SK-N-SH (cell line): Measurements from ENCODE around the gene ZNF555.

ENCODE experiments used
- FOSL2 ChIP-seq: IDR thresholded peaks from 2 replicates; pipeline ENCODE4 v1.4.0; 2012; ENCODE audit warnings: low read depth, mild to moderate bottlenecking, moderate library complexity, borderline replicate concordance
- FOXM1 ChIP-seq: IDR thresholded peaks from 2 replicates; pipeline ENCODE4 v1.4.0; 2012; ENCODE audit warnings: low read depth, mild to moderate bottlenecking
- MAX ChIP-seq: IDR thresholded peaks from 2 replicates; pipeline ENCODE4 v1.4.0; 2012; ENCODE audit warnings: low read depth
- NFIC ChIP-seq: IDR thresholded peaks from 2 replicates; pipeline ENCODE4 v1.4.0; 2012; ENCODE audit warnings: borderline replicate concordance
- POLR2AphosphoS5 ChIP-seq: IDR thresholded peaks from 2 replicates; pipeline ENCODE4 v1.6.1; 2012; ENCODE audit warnings: low read depth, low read length
- RCOR1 ChIP-seq: fragments of 150-350 bp; IDR thresholded peaks from 2 replicates; pipeline ENCODE4 v1.6.1; 2017; ENCODE audit warnings: antibody characterized with exemption, low read length
- TEAD4 ChIP-seq: IDR thresholded peaks from 2 replicates; pipeline ENCODE4 v1.4.0; 2012; ENCODE audit warnings: mild to moderate bottlenecking, borderline replicate concordance; ENCODE audit not compliant: insufficient read depth
- TF ChIP-seq, protein P1 (sequence below): fragments of 200-600 bp; sonication (generic); IDR thresholded peaks from 2 replicates; pipeline ENCODE4 v1.6.1; 2017; ENCODE audit warnings: antibody characterized with exemption, mild to moderate bottlenecking, moderate library complexity
- TF ChIP-seq, protein P2 (sequence below): IDR thresholded peaks from 2 replicates; pipeline ENCODE4; 2012

DNA sequence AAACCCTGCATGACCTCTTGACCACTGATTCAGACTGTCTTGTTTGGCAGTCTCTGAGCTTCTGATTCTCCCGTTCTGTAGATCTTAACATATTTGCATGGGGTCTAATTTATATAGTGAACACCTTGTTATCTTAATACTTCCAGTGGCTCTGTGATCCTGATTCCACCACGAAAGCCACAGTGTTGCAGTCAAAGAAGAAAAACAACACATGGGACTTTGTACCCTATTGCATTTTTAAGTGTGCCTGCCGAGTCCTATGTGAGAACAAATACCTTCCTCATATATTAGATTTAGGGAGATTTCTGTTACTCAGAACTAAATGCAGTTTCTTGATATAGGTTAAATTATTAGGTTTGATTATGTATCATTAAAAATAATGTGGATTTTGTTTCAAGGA lies 13.6 kb downstream of the ZNF555 start:
- TF ChIP-seq, protein P1, sequence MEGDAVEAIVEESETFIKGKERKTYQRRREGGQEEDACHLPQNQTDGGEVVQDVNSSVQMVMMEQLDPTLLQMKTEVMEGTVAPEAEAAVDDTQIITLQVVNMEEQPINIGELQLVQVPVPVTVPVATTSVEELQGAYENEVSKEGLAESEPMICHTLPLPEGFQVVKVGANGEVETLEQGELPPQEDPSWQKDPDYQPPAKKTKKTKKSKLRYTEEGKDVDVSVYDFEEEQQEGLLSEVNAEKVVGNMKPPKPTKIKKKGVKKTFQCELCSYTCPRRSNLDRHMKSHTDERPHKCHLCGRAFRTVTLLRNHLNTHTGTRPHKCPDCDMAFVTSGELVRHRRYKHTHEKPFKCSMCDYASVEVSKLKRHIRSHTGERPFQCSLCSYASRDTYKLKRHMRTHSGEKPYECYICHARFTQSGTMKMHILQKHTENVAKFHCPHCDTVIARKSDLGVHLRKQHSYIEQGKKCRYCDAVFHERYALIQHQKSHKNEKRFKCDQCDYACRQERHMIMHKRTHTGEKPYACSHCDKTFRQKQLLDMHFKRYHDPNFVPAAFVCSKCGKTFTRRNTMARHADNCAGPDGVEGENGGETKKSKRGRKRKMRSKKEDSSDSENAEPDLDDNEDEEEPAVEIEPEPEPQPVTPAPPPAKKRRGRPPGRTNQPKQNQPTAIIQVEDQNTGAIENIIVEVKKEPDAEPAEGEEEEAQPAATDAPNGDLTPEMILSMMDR, result no peak
- no peak for TF ChIP-seq TEAD4
- no peak for TF ChIP-seq FOSL2
- no peak for TF ChIP-seq RCOR1
- no peak for TF ChIP-seq POLR2AphosphoS5
- TF ChIP-seq, protein P2, sequence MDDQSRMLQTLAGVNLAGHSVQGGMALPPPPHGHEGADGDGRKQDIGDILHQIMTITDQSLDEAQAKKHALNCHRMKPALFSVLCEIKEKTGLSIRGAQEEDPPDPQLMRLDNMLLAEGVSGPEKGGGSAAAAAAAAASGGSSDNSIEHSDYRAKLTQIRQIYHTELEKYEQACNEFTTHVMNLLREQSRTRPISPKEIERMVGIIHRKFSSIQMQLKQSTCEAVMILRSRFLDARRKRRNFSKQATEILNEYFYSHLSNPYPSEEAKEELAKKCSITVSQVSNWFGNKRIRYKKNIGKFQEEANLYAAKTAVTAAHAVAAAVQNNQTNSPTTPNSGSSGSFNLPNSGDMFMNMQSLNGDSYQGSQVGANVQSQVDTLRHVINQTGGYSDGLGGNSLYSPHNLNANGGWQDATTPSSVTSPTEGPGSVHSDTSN, result no peak
- no peak for TF ChIP-seq NFIC
- TF ChIP-seq MAX, result no peak
- TF ChIP-seq FOXM1, result no peak
